ENCODE results near the gene TMEM163. TPM values are rescaled to one million over a fixed set of nuclear protein-coding genes. Genes with fewer than 3 reads are reported as not detected.

TMEM163 gene
- total and polyA plus RNA-seq, 2 experiments from 2014 or later: 1.1 TPM

DNA sequence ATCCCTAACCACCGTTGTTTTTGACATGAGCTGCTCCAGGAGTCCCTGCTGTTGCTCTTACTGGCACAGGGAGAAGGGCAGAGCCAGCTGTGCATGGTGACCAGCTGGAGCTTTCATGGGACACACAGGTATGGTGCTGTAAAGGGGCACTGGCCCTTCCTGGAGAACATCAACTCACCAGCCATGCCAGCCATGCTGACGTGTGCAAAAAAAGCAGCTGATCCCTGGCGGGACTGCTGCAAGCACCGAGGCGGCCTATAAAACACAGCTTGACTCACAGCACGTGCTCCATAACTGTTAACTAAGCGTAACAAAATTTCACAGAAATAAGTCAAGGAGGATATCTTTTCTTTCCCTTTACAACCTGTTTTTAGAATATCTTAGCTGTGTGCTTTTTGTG, 165.1 kb downstream of the TMEM163 start:
- TF ChIP-seq EZH2phosphoT487 (IDR thresholded peaks at IDR 0.05; ENCODE audit: low read depth, severe bottlenecking, unreplicated experiment) (no peak), CTCF (IDR thresholded peaks at IDR 0.05; ENCODE audit: poor library complexity) (no peak), EZH2 (IDR thresholded peaks at IDR 0.05; ENCODE audit: borderline replicate concordance) (no peak)
- Histone ChIP-seq H4K20me1 (ENCODE audit: insufficient read depth, poor library complexity, severe bottlenecking) (no peaks in the 10 kb centered on the region), H3K4me2 (no peak overlapping the region), H3K36me3 (replicated peaks; ENCODE audit: insufficient read depth, low read depth) (no peaks in the 10 kb centered on the region), H3K27ac (no peak overlapping the region), H3K9me3 (ENCODE audit: low read depth) (no peaks in the 10 kb centered on the region), H3K4me1 (ENCODE audit: insufficient read depth) (no peaks in the 10 kb centered on the region), H3K27me3 (peaks cover 8% of the 10 kb centered on the region), H3K4me3 (no peak overlapping the region), H3K79me2 (no peaks in the 10 kb centered on the region), H2AFZ (no peak overlapping the region), H3K9me2 (replicated peaks; ENCODE audit: insufficient read depth) (no peaks in the 10 kb centered on the region)
- no peak for DNase-seq (ENCODE audit: low spot score)
- WGBS (ENCODE audit: low lambda C conversion rate, missing lambda C conversion rate): 92% methylated on average over 7 of the region's 7 CpGs

DNA sequence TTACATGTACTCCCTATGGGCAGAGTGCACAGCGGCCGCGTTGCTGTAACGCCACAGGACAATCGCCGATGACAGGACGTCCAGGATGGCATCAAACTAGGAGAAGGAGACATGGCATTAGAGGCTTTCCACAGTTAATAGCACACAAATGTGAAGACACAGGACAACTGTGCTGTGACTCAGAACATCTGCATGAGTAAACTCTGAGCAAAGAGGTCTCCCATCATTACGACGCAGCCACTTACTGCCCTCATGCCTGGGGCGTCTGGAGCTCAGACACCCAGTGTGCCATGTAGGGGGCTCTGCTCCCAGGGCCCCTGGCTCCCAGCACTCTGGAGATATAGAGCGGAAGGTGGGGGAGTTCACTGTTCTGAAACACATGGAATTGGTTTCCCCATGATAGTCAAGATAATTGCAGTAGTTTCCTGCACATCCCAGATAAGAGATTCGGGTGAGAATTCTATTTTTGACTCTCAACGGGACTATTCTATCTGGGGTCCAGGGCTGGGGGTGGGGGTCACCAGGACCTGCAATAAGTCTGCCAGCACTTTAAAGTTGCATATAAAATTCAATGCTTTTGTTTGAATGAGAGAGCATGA, 168.1 kb downstream of the TMEM163 start:
- 82% methylated on average over 13 of the region's 13 CpGs for WGBS (ENCODE audit: low lambda C conversion rate, missing lambda C conversion rate)
- TF ChIP-seq EZH2 (IDR thresholded peaks at IDR 0.05; ENCODE audit: borderline replicate concordance) (no peak), CTCF (IDR thresholded peaks at IDR 0.05; ENCODE audit: poor library complexity) (no peak)
- no peaks in the 10 kb centered on the region for H3K27me3 ChIP-seq
- no peaks in the 10 kb centered on the region for H3K9me2 ChIP-seq (replicated peaks; ENCODE audit: insufficient read depth)
- H3K36me3 ChIP-seq (replicated peaks; ENCODE audit: insufficient read depth, low read depth): no peaks in the 10 kb centered on the region
- no peaks in the 10 kb centered on the region for H4K20me1 ChIP-seq (ENCODE audit: insufficient read depth, poor library complexity, severe bottlenecking)
- no peak overlapping the region for H3K4me3 ChIP-seq
- no peaks in the 10 kb centered on the region for H3K4me1 ChIP-seq (ENCODE audit: insufficient read depth)
- H3K79me2 ChIP-seq: no peaks in the 10 kb centered on the region
- H3K27ac ChIP-seq: no peak overlapping the region
- H3K4me2 ChIP-seq: no peak overlapping the region
- H3K9me3 ChIP-seq (ENCODE audit: low read depth): no peaks in the 10 kb centered on the region
- no peak for DNase-seq (ENCODE audit: low spot score)
- H2AFZ ChIP-seq: no peak overlapping the region

GRCh38 chr2:134549104-134549503, 169.7 kb downstream of the TMEM163 start:
- Histone ChIP-seq H3K27ac (no peak overlapping the region), H4K20me1 (ENCODE audit: insufficient read depth, poor library complexity, severe bottlenecking) (no peaks in the 10 kb centered on the region), H3K4me2 (no peak overlapping the region), H3K9me3 (ENCODE audit: low read depth) (no peaks in the 10 kb centered on the region), H3K4me3 (no peak overlapping the region), H3K27me3 (no peaks in the 10 kb centered on the region), H3K79me2 (no peaks in the 10 kb centered on the region), H3K9me2 (replicated peaks; ENCODE audit: insufficient read depth) (no peaks in the 10 kb centered on the region), H3K36me3 (replicated peaks; ENCODE audit: insufficient read depth, low read depth) (no peaks in the 10 kb centered on the region), H3K4me1 (ENCODE audit: insufficient read depth) (no peaks in the 10 kb centered on the region), H2AFZ (no peak overlapping the region)
- no peak for DNase-seq (ENCODE audit: low spot score)
- 90% methylated on average over 3 of the region's 3 CpGs for WGBS (ENCODE audit: low lambda C conversion rate, missing lambda C conversion rate)
- no peak for TF ChIP-seq EZH2phosphoT487 (IDR thresholded peaks at IDR 0.05; ENCODE audit: low read depth, severe bottlenecking, unreplicated experiment)
- no peak for TF ChIP-seq EZH2 (IDR thresholded peaks at IDR 0.05; ENCODE audit: borderline replicate concordance)
- TF ChIP-seq CTCF (IDR thresholded peaks at IDR 0.05; ENCODE audit: poor library complexity): no peak

DNA sequence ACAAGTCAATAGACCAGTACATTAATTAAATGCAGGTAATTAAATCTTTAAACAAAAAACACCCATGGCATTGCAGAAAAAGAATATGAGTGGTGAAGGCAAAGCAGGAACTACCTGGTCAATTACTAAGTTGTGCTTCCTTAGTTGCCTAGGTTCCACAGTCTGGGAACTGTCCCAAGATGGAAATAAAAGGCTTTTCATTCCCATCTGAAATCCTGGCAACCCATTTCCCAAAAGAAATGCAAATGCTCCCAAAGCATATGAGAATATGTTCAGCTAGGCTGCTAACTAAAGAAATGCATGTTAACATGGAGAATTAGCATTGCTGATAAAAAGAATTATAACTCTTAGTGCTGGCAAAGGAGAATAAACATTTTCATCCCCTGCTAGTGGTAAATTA, 177.8 kb downstream of the TMEM163 start:
- Histone ChIP-seq H3K4me3 (no peak overlapping the region), H3K4me2 (no peak overlapping the region), H3K27ac (no peak overlapping the region), H3K4me1 (ENCODE audit: insufficient read depth) (no peaks in the 10 kb centered on the region), H3K9me3 (ENCODE audit: low read depth) (no peaks in the 10 kb centered on the region), H4K20me1 (ENCODE audit: insufficient read depth, poor library complexity, severe bottlenecking) (no peaks in the 10 kb centered on the region), H3K27me3 (no peaks in the 10 kb centered on the region), H2AFZ (no peak overlapping the region), H3K9me2 (replicated peaks; ENCODE audit: insufficient read depth) (no peaks in the 10 kb centered on the region), H3K36me3 (replicated peaks; ENCODE audit: insufficient read depth, low read depth) (no peaks in the 10 kb centered on the region), H3K79me2 (no peaks in the 10 kb centered on the region)
- DNase-seq (ENCODE audit: low spot score): no peak
- no peak for TF ChIP-seq EZH2phosphoT487 (IDR thresholded peaks at IDR 0.05; ENCODE audit: low read depth, severe bottlenecking, unreplicated experiment)
- TF ChIP-seq CTCF (IDR thresholded peaks at IDR 0.05; ENCODE audit: poor library complexity): no peak
- no peak for TF ChIP-seq EZH2 (IDR thresholded peaks at IDR 0.05; ENCODE audit: borderline replicate concordance)

Data from hepatocyte (in vitro differentiated cells).